Measurements from ENCODE around the gene PTPRZ1.

Gene PTPRZ1

GRCh38 chr7:121901026-121901425 lies 28.1 kb downstream of the PTPRZ1 start:
- DNase-seq: no peak

GRCh38 chr7:121904120-121904519 lies 31.2 kb downstream of the PTPRZ1 start:
- no peak for DNase-seq

GRCh38 chr7:121908042-121908441 lies 35.1 kb downstream of the PTPRZ1 start:
- DNase-seq: no peak

- no peak for DNase-seq
These were observed 36.9 kb downstream of the PTPRZ1 start for GRCh38 chr7:121909716-121910345.

GRCh38 chr7:121913947-121914675 lies 41.1 kb downstream of the PTPRZ1 start:
- no peak for DNase-seq

GRCh38 chr7:121914676-121915279 lies 41.8 kb downstream of the PTPRZ1 start:
- DNase-seq: no peak

- DNase-seq: no peak
These were observed 43.2 kb downstream of the PTPRZ1 start for GRCh38 chr7:121916211-121916610.

GRCh38 chr7:121919986-121920385 lies 47.0 kb downstream of the PTPRZ1 start:
- no peak for DNase-seq

GRCh38 chr7:121924269-121925186 lies 51.6 kb downstream of the PTPRZ1 start:
- DNase-seq: no peak

GRCh38 chr7:121931149-121931902 lies 58.4 kb downstream of the PTPRZ1 start:
- DNase-seq: no peak

GRCh38 chr7:121932768-121933167 lies 59.8 kb downstream of the PTPRZ1 start:
- DNase-seq: no peak

- no peak for DNase-seq
These were observed 64.1 kb downstream of the PTPRZ1 start for GRCh38 chr7:121936951-121937623.

GRCh38 chr7:121938429-121938996 lies 65.6 kb downstream of the PTPRZ1 start:
- no peak for DNase-seq

GRCh38 chr7:121940918-121941317 lies 68.0 kb downstream of the PTPRZ1 start:
- DNase-seq: no peak

- no peak for DNase-seq
These were observed 68.9 kb downstream of the PTPRZ1 start for GRCh38 chr7:121941830-121942229.

- no peak for DNase-seq
These were observed 72.1 kb downstream of the PTPRZ1 start for GRCh38 chr7:121945066-121945465.

GRCh38 chr7:121945480-121946236 lies 72.7 kb downstream of the PTPRZ1 start:
- no peak for DNase-seq

GRCh38 chr7:121953164-121953563 lies 80.2 kb downstream of the PTPRZ1 start:
- no peak for DNase-seq

- DNase-seq: no peak
These were observed 80.6 kb downstream of the PTPRZ1 start for GRCh38 chr7:121953601-121954000.

- no peak for DNase-seq
These were observed 81.8 kb downstream of the PTPRZ1 start for GRCh38 chr7:121954803-121955202.

GRCh38 chr7:121957626-121958025 lies 84.7 kb downstream of the PTPRZ1 start:
- DNase-seq: no peak

Measured in stimulated activated naive CD4-positive, alpha-beta T cell treated with Interleukin-2 at 50 U/mL for 16 hours (primary cell).